ENCODE data around the gene VASH2. TPM values are rescaled to one million over a fixed set of nuclear protein-coding genes. Genes with fewer than 3 reads are reported as not detected.

The VASH2 gene
- total RNA-seq, 1 donor from 2014 or later: 75.0 TPM

DNA sequence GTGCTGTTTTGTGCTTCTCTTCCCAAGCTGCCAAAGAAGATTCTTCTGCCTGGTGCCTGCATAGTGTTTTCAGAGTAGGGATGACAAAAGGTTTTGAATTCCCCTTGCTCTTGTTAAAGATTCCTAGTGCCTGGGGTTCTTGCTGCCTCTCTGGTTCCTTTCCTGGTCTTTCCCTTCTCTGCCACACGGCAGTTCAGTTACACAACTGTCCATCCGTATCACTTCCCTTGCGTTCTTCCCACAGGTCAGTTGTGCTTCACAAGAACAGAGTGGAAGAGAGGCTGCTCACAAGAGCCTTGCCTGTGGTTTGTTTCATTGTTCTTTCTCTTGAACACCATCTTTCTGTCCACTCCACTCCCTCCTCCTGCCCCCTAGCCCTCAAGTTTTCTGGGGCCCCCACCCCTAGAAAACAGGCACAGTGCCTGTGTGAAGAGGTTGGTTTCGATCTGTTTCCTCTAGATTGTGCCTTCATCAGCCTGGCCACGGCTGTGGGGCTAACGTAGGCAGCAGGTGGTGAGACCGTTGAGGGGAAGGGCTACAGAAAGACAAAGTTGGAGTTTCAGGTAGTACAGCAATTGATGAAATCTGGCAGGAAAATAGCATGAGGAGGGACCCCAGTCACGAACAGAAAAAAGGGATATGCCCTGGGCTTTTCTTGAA lies 5.8 kb downstream of the VASH2 start:
- peak; percentile 23 for DNase-seq (ENCODE audit: low read depth)

DNA sequence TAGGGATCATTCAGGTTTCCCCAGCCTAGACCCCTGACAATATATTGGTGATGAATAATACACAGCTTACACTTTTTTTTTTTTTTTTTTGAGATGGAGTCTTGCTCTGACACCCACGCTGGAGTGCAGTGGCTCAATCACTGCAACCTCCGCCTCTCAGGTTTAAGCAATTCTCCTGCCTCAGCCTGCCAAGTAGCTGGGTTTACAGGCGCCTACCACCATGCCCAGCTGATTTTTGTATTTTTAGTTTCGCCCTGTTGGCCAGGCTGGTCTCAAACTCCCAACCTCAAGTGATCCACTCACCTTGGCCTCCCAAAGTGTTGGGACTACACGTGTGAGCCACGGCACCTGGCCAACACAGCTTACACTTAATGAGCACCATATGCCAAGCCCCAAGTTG lies 7.2 kb downstream of the VASH2 start:
- no peak for DNase-seq (ENCODE audit: low read depth)

DNA sequence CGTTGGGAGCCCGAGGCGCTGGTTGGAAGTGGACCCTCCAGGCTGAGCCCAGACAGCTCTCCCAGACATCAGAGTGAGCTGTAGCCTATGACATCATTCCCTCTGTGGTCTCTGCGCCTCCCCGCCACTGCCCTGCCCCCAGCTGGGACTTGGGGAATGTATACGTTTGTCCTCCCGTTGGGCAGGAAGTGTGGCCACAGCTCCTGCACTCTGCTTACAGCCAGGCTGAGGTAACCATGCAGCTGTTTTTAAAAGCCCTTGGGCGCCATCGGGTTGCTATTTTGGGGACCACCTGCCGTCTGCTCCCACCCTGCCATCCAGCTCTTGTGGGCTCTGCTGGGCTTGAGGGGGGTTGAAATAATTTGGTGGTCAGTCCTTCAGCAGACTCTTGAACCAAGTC lies 7.8 kb downstream of the VASH2 start:
- peak; percentile 97 for DNase-seq (ENCODE audit: low read depth)

DNA sequence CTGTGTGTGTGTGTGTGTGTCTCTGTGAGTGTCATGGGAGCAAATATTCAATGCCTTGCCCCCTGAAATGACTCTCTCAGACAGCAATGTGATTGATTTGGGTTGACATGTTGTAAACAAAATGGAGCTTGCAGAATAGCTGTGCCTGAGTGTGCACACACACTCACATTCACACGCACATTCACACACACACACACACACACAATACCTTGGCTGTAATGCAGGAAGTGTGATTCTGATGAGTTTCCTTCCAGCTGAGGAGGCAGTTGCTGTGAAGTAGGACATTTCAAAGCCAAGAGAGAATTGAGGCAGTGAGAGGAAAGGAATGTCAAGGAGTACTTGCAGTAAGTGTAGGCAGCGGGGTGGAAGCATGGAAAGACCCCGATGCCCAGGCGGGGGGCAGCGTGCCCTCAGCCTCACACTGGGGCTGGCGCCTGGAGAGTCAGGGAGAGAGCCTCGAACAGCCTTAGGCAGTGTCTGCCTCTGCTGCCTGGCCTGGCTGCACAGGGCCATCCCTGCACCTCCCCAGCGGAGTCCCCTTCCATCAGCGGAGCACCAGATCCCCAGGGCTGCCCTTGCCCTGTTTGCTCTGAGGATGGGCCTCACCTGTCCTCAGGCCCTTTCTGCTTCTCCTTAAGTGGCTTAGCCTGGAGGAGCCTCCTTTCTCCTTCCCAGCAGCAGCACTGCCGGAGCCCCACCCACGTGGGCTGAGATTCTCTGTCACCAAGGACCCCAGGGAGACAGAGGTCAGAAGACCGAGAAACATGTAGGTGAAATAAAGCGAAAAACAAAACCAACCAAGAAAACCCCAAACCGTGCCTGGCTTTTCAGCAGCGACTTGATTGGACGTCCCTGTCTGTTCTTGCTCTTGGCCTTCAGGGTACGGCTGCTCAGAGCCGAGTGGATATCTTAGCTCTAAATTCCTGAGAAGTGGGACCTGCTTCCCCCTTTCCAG lies 9.2 kb downstream of the VASH2 start:
- DNase-seq (ENCODE audit: low read depth): peak; percentile 1

DNA sequence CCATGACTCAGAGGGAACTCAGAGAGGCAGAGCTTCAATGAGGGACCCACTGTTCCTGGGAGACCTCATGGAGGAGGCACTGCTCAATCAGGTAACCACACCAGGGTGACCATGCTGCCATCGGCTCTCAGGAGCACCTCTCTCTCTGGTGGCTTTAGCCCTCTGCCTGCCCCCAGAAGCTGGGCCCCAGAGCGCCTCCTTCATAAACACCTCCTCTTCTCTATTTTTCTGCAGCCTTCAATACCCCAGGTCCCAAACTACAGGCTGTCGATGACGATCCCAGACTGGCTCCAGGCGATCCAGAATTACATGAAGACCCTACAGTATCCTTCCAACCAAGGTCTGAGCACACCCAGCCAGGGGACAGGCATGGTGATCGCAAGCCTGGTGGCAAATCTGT lies 10.6 kb downstream of the VASH2 start:
- no peak for DNase-seq (ENCODE audit: low read depth)

DNA sequence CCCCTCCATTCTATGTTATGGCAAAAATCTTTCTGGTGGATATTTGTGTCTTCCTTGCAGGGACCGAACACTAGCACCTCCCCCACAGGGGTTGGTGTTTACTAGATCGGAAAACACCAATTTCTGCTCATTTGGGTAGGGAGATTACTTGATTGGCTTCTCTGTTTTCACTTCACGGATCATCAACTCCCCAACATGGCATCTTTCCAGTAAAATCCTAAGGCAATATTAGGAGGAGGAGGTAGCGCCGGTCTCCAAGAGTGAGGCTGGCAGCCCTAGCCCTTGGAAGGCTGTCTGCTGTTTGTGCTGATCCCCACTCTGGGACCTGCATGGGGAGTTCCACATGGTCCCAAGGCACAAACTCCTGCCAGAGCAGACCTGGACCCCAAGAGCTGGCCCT lies 12.2 kb downstream of the VASH2 start:
- peak; percentile 9 for DNase-seq (ENCODE audit: low read depth)

DNA sequence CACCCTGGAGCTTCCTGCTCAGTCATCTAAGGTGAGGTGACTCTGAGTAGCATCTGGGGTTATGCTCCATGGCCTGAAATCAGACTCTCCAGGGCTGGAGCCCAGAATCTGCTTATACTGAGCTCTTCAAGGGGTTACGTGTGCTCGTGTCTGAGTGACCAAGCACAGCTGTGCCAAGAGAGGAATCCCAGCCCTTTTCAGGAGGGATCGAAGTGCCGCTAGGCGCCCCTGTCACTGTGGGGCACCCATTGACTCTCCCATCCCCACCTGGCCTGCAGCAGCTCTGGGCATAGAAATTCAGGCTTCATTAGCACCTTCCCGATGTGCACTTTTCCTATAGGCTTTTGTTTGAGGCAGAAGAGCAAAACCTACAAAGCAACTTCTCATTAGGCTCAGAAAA lies 13.8 kb downstream of the VASH2 start:
- peak; percentile 11 for DNase-seq (ENCODE audit: low read depth)

DNA sequence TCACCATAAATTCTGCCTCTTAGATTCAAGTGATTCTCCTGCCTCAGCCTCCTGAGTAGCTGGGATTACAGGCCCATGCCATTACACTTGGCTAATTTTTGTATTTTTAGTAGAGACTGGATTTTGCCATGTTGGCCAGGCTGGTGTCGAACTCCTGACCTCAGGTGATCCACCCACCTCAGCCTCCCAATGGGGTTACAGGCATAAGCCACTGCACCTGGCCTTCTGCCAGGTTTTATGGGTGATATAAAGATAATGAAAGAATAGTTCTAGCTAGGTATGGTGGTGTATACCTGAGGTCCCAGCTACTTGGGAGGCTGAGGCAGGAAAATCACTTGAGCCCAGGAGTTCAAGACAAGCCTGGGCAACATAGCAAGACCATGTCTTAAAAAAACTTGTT lies 14.7 kb downstream of the VASH2 start:
- peak; percentile 2 for DNase-seq (ENCODE audit: low read depth)

DNA sequence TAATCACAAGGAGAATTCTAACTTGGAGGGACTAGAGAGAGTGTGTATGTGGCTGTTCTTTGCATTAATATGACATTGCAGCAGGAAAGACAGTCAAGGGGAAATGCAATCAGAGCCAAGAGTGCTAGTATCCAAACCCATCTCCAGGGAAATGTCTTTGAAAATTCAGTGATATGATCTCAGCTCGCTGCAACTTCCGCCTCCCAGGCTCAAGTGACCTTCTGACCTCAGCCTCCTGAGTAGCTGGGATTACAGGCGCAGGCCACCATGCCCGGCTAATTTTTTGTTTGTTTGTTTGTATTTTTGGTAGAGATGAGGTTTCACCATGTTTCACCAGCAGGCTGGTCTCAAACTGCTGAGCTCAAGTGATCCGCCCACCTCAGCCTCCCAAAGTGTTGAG lies 16.3 kb downstream of the VASH2 start:
- peak; percentile 3 for DNase-seq (ENCODE audit: low read depth)

DNA sequence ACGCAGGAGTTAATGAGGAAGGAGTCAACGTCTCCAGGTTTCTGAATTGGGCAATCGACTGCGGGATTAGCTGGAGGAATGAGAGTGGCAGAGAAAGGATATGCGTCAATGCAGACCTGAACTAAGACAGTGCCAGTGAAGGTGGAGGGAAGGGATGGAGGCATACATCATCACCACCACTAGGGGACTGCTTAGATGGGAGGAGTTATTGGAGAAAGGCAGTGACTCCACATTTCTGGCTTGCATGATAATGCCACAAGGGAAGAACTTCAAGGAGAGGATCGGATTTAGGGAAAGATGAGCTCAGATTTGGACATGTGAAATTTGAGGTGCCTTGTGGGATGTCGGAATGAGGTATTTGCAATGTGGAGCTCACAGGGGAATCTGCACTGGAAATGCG lies 17.5 kb downstream of the VASH2 start:
- peak; percentile 87 for DNase-seq (ENCODE audit: low read depth)

DNA sequence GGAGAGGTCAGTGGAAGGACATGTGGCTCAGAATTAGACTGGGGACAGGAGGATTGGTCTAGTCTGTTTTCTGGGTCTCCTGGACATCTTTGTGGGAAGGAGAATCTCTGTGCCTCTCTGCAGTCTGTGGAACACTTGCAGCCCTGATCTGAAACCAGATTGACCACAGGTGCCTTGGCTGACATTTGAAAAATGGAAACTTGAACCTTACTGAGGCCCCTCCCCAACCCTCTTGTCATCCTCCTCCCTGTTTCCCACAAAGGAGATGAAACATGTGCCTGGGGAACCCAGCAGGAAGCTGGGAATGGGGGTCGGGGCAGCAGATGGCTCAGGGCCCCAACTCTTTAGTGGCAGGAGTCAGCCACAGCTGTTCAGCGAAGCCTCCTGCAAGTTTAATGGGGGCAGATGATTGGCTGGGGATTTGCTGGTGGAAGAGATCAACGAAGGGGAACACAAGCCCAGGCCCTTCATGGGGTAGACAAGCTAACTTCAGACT lies 18.1 kb downstream of the VASH2 start:
- peak; percentile 98 for DNase-seq (ENCODE audit: low read depth)

DNA sequence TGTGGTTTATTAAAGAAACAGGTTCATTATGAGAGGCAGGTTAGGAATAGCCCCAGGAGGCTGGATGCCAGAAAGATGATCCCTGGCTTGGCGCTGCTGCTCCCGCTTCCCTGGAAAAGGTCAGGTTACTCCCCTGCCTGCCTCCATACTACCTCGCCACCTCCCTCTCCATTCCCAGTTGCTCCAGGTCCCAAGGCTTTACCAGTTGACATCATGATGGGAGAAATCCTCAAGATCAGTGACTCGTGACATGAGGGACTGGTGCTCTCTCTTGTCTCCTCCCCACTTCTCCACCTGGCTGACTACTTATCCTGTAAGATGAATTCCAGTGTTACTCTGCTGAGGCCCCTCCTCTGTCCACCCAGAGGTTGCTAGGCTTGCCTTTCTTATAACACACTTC lies 19.7 kb downstream of the VASH2 start:
- peak; percentile 46 for DNase-seq (ENCODE audit: low read depth)

DNA sequence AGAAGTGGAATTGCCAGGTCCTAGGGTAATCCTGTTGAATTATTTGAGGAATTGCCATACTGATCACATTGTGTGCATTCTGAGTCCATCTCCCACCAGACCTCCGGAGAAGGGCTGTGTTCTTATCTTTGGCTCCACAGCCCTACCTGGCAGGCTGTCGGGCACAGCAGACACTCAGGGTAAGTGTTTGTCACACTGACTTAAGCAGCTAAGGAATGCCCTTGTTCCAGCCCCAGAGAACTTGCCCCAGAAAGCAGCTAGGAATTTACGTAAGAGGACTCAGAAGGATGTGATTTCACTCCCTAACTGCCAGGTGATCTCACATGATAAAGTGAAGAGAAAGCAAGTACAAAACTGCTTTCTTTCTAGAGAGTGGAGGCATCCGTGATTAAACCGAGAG lies 21.0 kb downstream of the VASH2 start:
- DNase-seq (ENCODE audit: low read depth): no peak

DNA sequence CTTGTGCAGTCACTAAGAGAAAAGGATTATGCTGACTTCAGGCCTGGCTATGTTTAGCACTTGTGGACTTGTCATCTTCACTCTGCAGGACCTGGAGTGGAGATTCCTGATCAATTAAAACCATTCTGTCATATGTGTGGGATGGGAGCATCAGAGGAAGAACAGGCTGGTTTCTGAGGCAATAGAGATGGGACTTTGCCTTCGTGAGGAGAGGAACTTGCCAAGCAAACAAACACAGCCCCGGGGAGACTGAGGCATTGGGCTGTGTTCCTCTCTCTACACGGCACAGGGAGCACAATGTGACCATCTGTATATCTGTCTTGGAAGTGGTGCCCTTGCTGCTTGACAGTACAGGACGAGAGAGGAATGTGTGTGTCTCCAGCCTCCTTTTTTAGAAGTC lies 23.1 kb downstream of the VASH2 start:
- no peak for DNase-seq (ENCODE audit: low read depth)

DNA sequence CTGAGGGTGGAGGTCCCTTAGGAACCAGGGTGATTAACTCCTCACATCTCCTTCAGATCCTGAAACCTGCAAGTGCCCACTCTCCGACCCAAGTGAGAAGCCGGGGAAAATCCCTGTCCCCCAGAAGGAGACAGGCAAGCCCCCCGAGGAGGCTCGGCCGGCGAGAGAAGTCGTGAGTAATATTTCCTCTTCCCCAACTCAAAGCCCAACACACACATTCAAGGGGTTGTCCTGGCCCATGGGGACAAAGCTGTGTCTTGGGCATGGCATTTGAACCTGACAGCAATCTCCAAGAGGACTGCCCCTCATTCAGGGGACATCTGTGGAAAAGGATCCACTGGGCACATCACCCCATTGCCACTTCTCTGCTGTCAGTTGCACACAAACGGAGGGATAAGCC lies 23.6 kb downstream of the VASH2 start:
- DNase-seq (ENCODE audit: low read depth): no peak

DNA sequence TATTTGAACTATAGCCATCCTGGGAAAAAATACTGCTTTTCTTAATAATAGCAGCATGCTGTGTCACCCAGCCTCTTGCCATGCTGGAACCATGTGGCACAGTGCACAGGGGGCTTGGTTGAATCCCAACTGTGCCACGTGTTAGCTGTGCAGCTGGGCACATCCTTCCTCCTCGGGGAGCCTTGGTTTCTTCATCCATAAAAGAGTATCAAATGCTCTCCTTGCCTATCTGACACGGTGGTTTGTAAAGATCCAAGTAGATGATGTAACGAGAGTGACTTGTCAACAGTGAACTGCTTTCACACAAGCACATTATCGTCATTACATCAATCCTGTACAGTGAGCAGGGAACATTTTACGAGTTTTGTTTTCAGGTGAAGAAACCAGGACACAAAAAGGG lies 24.4 kb downstream of the VASH2 start:
- peak; percentile 38 for DNase-seq (ENCODE audit: low read depth)

DNA sequence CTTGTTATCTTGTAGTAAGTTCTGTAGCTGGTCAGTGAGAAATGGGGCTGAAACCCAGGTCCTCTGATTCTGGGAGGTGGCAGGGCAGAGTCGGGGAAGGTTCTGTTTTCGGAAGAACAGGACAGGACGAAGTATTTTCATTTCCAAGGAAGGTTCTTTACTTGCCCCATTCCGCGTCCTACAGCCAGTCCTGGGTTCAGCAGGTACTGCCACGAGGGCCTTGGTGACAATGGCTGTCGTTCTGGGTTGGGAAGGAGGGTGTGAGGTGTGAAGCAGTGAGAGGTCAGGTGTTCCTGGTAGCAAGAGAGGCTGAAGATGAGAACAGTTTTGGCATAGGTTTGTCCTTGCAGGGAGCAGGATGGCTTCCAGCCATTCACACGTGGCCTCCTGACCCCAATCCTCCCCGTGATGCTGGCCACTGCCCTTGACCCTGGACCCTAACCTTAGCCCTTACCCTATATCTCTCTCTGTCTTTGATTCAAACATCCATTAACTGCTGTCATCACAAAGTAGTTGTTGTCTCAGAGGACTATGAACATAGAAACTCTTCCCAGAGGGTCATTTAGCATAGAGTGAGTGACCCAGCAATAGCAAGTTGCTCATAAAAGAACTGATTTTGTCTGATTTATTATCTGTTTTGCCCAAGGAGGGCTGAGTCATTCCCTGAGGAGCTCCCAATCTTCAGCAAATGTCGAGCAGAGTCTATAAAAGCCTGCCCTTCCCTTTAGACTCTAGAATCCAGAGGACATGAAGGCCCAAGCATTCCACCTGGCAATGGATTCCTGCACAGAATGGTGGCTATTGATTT lies 25.0 kb downstream of the VASH2 start:
- no peak for DNase-seq (ENCODE audit: low read depth)

DNA sequence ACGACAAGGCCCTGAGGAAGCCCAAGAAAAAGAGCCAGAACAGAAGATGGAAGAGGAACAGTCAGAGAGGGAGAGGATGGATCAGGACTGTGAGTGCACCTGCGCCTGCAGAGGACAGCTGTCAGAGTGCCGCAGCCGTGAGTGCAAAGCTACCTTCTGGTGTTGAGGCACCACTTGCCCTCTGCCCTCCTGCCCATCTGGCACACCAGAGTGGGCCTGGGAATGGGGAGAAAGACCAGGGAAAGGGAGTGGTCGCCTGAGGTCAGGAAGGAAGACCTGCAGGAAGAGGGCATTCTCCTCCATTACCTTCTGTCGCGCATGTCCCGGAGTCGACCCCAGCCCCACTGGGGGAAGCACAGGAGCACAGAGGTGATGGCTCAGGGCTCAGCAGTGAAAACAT lies 26.2 kb downstream of the VASH2 start:
- no peak for DNase-seq (ENCODE audit: low read depth)

DNA sequence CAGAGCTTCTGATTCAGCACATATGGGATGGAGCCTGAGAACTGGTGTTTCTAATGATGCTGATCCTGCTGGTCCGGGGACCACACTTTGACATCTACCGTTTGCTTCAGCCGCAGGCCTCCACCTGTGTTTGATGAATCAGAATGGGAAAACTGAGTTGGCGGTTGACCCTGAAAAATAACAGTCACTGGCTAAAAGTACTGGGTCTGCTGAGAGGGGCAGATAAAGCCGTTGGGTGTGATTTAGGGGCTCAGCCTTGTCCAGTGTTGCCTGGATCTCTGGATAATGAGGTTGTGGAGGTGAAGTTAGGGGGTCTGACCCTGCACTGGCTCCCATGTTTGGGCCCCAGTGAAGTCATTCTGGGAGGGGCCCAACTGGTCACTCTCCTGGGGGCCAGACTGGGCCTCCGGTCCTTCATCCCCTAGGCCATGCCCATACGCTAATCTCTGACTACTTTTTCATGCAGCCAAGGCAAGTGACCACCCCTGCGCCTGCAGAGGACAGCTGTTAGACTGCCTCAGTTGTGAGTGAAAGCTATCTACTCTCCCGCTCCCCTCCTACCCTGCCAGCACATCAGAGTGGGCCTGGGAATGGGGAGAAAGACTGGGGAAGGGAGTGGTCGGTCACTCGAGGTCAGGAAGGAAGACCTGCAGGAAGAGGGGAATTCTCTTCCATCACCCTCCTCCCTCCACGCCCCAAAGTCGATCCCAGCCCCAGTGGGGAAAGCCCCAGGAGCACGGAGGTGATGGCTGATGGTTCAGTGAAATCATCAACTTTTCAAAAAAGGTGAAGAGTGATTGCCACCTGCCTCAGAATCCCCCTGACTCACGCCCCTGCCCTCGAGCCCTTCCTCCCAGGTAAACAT lies 27.7 kb downstream of the VASH2 start:
- peak; percentile 54 for DNase-seq (ENCODE audit: low read depth)

DNA sequence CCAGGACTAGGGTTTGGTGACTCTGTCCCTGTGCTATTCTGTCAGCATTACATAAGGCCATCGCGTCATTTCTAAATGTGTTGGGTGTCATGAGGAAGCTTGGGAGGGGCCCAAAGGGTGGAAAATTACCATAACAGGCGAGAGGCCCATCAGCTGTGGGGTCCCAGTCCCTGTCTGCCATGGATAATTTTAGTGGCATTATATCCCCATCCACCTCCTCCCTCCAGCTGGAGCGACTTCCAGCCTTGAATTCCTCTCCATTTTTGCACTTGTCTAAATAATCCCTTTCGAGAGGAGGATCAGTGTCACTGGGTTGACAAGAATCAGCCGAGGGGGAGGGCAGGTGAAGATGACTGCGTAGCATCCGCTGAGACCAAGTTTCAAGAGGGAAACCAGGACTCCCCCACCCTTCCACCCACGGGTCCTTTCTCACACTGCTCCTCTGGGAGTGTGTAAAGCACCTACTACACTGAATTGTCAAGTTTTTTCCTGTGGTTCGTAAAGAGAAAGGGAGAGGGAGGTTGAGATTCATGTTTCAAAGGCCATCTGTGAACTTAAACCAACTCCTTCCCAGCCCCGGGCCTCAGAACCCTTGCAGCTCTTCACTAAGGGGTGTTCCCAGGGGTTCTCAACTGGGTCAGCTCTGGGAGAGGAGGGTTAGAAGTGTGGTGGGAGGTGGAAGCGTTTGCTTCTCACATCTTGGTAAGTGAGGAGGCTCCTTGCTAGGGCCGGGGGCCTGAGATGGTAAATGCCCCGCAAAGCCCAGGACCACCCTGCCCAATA lies 29.2 kb downstream of the VASH2 start:
- peak; percentile 94 for DNase-seq (ENCODE audit: low read depth)

Measured in myocyte (in vitro differentiated cells).